K562 (cell line): ENCODE results near the gene LMAN2L. TPM values are rescaled to one million over a fixed set of nuclear protein-coding genes. Genes with fewer than 3 reads are reported as not detected.

Experiments used
- KLF1 ChIP-seq: fragments of 450-650 bp; IDR thresholded peaks from 2 replicates; pipeline ENCODE4 v1.6.1; 2016; ENCODE audit warnings: missing genetic modification characterization, missing compliant biosample characterization
- polyA plus RNA-seq, 8 experiments: library from polyadenylated mRNA; depleted of rRNA in 4 of 8; stranded (reverse) in 5 of 8; unstranded in 3 of 8; fragments of >200 nt; fragmentation: Nextera tagmentation in 2 of 8; fragmentation: Illumina TruSeq in 1 of 8; extraction: Ambion mirVana in 2 of 8; extraction: Trizol in 1 of 8; gene quantifications; 2 replicates each; pipeline versions ENCODE4 v1.2.1 to v1.2.3, GENCODE V29; 2011 to 2014; ENCODE audit warnings: inconsistent platforms in 1 of 8, missing spikeins in 1 of 8
- total RNA-seq, 7 experiments: library from RNA; depleted of rRNA in 6 of 7; stranded (reverse); fragments of >200 nt in 6 of 7; fragmentation: Illumina TruSeq in 2 of 7; extraction: Trizol in 2 of 7; gene quantifications; 2 replicates each; pipeline versions ENCODE4 v1.2.1 to v1.2.3, GENCODE V29; 2011 to 2021; ENCODE audit warnings: low replicate concordance in 1 of 7
- TF ChIP-seq, protein P1 (sequence below), 2 experiments: fragments of 450-650 bp; formaldehyde crosslinking in 1 of 2; IDR thresholded peaks; 2 replicates each; pipeline versions ENCODE4 v1.4.0 to v1.6.1; 2014 to 2020; ENCODE audit warnings: mild to moderate bottlenecking in 2 of 2, borderline replicate concordance in 1 of 2, low read depth in 1 of 2

Gene LMAN2L
- total and polyA plus RNA-seq, 9 of the 15 experiments (the other 6 are each of a cell fraction or from before 2014, with no cell fraction given): 7.2 to 37.7 (median 12.5) TPM

DNA sequence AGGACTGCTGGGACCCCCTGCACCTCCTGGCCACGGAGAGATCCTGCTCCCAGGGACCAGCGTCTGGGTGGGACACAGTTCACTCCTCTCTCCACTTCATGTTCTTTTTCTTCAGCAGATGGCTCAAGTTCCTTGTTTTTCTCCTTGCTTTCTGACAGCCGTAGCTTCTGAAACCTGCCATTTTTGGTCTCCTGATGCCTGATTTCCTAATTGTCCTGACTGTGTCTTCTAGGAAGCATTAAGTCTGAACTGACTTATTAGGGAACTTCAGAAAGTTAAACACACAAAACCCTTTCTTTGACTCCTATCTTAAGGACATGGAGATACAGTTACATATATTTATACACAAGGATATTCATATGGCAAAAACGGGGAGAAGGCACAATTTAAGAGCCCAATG, 43.5 kb upstream of the LMAN2L start (continued):
- TF ChIP-seq, protein P1, sequence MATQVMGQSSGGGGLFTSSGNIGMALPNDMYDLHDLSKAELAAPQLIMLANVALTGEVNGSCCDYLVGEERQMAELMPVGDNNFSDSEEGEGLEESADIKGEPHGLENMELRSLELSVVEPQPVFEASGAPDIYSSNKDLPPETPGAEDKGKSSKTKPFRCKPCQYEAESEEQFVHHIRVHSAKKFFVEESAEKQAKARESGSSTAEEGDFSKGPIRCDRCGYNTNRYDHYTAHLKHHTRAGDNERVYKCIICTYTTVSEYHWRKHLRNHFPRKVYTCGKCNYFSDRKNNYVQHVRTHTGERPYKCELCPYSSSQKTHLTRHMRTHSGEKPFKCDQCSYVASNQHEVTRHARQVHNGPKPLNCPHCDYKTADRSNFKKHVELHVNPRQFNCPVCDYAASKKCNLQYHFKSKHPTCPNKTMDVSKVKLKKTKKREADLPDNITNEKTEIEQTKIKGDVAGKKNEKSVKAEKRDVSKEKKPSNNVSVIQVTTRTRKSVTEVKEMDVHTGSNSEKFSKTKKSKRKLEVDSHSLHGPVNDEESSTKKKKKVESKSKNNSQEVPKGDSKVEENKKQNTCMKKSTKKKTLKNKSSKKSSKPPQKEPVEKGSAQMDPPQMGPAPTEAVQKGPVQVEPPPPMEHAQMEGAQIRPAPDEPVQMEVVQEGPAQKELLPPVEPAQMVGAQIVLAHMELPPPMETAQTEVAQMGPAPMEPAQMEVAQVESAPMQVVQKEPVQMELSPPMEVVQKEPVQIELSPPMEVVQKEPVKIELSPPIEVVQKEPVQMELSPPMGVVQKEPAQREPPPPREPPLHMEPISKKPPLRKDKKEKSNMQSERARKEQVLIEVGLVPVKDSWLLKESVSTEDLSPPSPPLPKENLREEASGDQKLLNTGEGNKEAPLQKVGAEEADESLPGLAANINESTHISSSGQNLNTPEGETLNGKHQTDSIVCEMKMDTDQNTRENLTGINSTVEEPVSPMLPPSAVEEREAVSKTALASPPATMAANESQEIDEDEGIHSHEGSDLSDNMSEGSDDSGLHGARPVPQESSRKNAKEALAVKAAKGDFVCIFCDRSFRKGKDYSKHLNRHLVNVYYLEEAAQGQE (IDR thresholded peaks at IDR 0.05; ENCODE audit: borderline replicate concordance): no peak
- TF ChIP-seq, protein P1 (CRISPR knock-in tag; IDR thresholded peaks at IDR 0.05; ENCODE audit: low read depth): no peak
- no peak for TF ChIP-seq KLF1
